GM12873 (cell line): ENCODE data around the gene S100P.

Source experiments
- TF ChIP-seq, protein P1 (sequence below): IDR thresholded peaks from 2 replicates; pipeline ENCODE4 v1.5.1; 2012; ENCODE audit warnings: low read depth, mild to moderate bottlenecking, moderate library complexity, low read length, control low read depth; ENCODE audit not compliant: insufficient read depth; ENCODE audit errors: missing control alignments

Gene S100P

GRCh38 chr4:6688879-6689505, 4.7 kb upstream of the S100P start:
- TF ChIP-seq, protein P1, sequence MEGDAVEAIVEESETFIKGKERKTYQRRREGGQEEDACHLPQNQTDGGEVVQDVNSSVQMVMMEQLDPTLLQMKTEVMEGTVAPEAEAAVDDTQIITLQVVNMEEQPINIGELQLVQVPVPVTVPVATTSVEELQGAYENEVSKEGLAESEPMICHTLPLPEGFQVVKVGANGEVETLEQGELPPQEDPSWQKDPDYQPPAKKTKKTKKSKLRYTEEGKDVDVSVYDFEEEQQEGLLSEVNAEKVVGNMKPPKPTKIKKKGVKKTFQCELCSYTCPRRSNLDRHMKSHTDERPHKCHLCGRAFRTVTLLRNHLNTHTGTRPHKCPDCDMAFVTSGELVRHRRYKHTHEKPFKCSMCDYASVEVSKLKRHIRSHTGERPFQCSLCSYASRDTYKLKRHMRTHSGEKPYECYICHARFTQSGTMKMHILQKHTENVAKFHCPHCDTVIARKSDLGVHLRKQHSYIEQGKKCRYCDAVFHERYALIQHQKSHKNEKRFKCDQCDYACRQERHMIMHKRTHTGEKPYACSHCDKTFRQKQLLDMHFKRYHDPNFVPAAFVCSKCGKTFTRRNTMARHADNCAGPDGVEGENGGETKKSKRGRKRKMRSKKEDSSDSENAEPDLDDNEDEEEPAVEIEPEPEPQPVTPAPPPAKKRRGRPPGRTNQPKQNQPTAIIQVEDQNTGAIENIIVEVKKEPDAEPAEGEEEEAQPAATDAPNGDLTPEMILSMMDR = no peak

DNA sequence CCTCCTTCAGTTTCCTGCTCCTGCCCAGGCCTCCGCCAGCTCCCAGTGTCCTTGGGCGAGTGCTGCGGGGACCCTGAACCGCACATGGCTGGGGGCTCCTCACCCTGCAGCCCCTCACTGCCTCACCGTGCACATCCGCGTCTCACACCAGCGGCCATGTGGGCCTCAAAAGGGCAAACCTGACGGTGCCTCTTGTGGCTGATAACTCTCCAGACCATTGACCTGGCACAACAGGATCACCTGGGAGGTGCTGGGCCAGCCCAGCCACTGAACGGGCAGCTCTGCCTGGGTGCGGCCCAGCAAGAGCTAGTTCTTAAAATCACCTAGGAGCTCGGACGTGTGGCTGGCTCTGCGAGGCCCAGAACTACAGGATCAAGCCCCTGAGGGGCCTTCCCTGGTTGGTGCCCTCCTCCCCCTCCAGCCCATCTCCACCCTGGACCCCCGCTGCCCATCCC, 4.1 kb upstream of the S100P start:
- TF ChIP-seq, protein P1 = no peak

DNA sequence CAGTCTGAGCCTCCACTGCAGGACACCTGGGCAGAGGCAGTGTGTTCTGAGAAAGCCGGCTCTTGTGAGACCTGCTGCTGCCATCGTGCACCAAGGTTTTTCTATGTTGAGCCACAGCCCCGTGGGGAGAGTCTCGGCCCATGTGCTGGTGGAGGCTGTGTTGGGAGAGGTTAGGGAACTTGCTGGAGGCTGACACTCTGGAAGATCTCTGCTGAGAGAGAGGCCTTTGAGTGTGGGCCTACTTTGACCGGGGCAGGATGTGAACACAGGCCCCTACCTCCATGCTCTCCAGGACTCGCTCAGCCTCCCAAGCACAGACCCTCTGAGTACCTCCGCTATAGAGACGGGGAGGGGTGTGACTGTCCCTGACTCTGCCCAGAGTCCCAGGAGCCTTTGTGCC, 1.3 kb upstream of the S100P start:
- TF ChIP-seq, protein P1 = no peak

DNA sequence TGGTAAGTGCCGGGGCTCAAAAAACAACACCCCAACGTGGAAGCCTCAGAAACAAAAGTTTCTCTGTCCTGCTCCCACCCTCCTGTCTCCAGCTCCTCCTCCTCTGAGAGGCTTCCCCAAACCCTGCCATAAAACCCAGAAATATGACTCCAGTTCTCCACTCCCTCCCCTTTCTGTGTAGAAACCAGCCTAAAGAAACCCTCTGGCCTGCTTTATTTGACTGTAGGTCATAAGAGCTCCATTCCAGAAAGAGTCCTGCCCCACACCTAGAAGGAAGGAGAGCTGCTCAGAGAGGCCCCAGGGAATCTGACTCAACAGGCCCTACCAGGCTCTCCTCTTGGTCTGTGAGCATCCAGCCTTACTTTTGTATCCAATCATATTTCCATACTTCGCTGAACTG, 872 bp upstream of the S100P start:
- TF ChIP-seq, protein P1 = no peak

DNA sequence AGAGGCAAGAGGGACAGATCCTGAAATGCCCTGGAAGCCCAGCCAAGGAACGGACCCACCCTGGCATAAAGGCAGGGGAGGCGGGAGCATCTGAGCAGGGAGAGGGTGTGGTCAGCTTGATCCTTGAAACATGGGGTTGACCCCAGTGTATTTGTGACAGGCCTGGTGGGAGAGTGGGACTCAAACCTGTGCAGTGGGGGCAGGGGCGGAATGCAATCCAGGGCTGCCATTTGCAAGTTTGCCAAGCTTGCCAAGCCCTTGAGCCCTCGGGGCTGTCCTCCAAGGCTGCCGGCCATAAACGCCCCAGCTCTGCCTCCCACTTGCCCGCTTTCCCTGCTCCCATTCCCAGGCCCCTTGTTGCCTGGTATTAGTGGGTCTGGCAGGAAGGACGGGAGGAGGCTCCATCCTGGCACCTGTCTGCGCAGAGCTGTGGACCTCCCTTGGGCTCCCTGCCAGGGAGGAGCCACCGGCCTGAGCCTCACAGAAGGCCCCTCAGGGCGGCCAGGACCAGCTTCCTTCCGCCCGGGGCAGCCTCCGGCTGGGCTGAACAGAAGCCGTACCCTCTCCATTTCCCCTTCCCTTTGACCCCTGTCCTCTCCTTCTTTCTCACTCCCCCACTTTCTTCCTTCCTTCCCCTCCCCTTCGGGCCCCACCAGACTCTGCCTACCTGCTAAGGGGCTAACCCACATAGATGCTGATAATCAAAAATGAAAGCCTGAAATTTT, 661 bp downstream of the S100P start:
- TF ChIP-seq, protein P1 = no peak

DNA sequence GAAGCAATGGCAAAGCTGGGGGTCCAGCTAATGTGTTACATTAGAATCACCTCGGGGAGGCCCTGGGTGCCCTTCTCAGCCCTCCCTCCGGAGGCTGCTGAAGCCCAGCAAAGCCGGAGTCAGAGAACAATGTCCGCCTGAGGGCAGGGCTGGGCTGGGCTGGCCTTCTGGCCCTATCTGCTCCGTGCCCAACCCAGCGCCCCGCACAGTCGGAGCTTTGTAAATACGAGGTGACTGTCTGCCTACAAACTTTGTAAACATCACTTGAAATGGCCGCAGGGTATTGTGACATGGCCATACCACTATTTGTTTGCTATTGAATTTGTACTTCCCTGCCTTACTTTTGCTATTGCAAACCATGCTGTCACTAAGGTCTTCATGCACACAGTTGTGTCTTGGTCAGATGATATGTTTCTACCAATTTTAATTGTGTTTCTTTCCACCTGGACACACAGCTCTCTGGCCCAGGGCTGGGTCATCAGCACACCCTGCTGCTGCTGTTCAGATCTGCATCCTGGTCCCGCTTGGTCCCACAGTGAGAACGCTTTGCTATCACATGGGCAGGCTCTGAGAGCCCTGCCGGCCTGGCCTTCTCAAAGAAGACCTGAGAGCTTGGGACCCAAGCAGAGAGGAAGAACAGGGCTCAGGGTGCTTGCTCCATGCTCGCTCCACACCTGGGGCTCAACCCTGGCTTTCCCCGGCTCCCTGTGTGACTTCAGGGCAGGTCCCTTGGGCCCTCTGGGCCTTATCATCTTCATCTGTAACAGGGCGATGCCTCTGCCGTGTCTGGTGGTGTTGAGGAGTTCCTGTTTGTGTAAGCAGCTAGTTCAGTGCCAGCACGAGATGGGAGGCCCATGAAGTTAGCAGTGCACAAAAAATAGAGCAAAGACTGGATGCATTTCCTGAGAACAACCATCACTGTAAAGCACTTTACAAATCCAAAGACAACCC, 2.3 kb downstream of the S100P start:
- TF ChIP-seq, protein P1 = no peak

DNA sequence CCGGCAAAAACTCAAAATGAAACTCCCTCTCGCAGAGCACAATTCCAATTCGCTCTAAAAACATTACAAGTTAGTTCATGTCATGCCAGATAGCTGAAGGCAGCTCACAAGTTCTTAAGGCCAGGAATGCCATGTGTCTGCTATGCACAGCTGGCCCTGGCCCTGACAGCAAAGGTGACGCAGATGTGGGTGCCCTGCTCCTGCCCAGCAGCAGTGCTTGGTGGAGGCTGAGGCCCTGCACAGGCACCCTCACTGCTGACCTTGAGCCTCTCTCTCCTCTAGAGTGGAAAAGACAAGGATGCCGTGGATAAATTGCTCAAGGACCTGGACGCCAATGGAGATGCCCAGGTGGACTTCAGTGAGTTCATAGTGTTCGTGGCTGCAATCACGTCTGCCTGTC, 2.9 kb downstream of the S100P start:
- TF ChIP-seq, protein P1 = no peak
